GM23338 (cell line): Measurements from ENCODE around the gene ATAD3B. TPM values are rescaled to one million over a fixed set of nuclear protein-coding genes. Genes with fewer than 3 reads are reported as not detected.

ENCODE experiments used
- ATAC-seq: fragments of 200-7000 bp; cut with Tn5 transposase; 3 replicates; pipeline ENCODE4 v1.9.1; 2020
- DNase-seq: peaks from one replicate; pipeline ENCODE4 v3.0.0-alpha.2; 2015; ENCODE audit warnings: low spot score
- H2AFZ ChIP-seq: fragments of 200-600 bp; sonication (generic); 2 replicates; pipeline ENCODE4 v1.8.0; 2016; ENCODE audit warnings: antibody characterized with exemption, mild to moderate bottlenecking, moderate library complexity
- H3F3A ChIP-seq: fragments of 200-600 bp; sonication (generic); replicated peaks from 2 replicates; pipeline ENCODE4 v1.8.0; 2017; ENCODE audit warnings: antibody characterized with exemption, mixed run types, low read depth
- H3K27ac ChIP-seq: fragments of 200-600 bp; sonication (generic); 2 replicates; pipeline ENCODE4 v1.6.1; 2016; ENCODE audit warnings: low read depth
- H3K27me3 ChIP-seq: fragments of 200-600 bp; sonication (generic); 2 replicates; pipeline ENCODE4 v1.8.0; 2016; ENCODE audit warnings: mild to moderate bottlenecking, mixed run types, moderate library complexity; ENCODE audit not compliant: insufficient read depth
- H3K36me3 ChIP-seq: fragments of 200-600 bp; sonication (generic); 2 replicates; pipeline ENCODE4 v1.8.0; 2016; ENCODE audit warnings: mild to moderate bottlenecking; ENCODE audit not compliant: insufficient read depth
- H3K4me1 ChIP-seq: fragments of 200-600 bp; sonication (generic); 2 replicates; pipeline ENCODE4 v1.8.0; 2016; ENCODE audit warnings: mild to moderate bottlenecking, moderate library complexity; ENCODE audit not compliant: insufficient read depth
- H3K4me2 ChIP-seq: fragments of 200-600 bp; sonication (generic); 2 replicates; pipeline ENCODE4 v1.7.1; 2017; ENCODE audit warnings: mixed run types
- H3K4me3 ChIP-seq: fragments of 200-600 bp; sonication (generic); 2 replicates; pipeline ENCODE4 v1.6.1; 2016; ENCODE audit warnings: mixed run types
- H3K79me2 ChIP-seq: fragments of 200-600 bp; sonication (generic); replicated peaks from 2 replicates; pipeline ENCODE4 v1.8.0; 2017; ENCODE audit warnings: mild to moderate bottlenecking; ENCODE audit not compliant: insufficient read depth
- H3K9me2 ChIP-seq: fragments of 200-600 bp; sonication (generic); 2 replicates; pipeline ENCODE4 v1.8.0; 2017; ENCODE audit not compliant: insufficient read depth
- H4K20me1 ChIP-seq: fragments of 200-600 bp; sonication (generic); replicated peaks from 2 replicates; pipeline ENCODE4 v1.8.0; 2017; ENCODE audit warnings: mild to moderate bottlenecking; ENCODE audit not compliant: insufficient read depth
- H3K27ac Mint-ChIP-seq: 2 replicates; pipeline ENCODE4 v1.8.0; 2020; ENCODE audit warnings: inconsistent platforms, mild to moderate bottlenecking, moderate library complexity, mixed read lengths
- H3K27me3 Mint-ChIP-seq: 3 replicates; pipeline ENCODE4 v1.8.0; 2022; ENCODE audit warnings: low read depth, mild to moderate bottlenecking, moderate library complexity, mixed read lengths, inconsistent platforms; ENCODE audit not compliant: insufficient read depth, poor library complexity
- H3K36me3 Mint-ChIP-seq: 3 replicates; pipeline ENCODE4 v1.8.0; 2021; ENCODE audit warnings: low read depth, mild to moderate bottlenecking, inconsistent platforms, moderate library complexity, mixed read lengths
- H3K4me1 Mint-ChIP-seq: 3 replicates; pipeline ENCODE4 v1.8.0; 2020; ENCODE audit warnings: mild to moderate bottlenecking, inconsistent platforms, mixed read lengths
- H3K4me3 Mint-ChIP-seq: 3 replicates; pipeline ENCODE4 v1.8.0; 2021; ENCODE audit warnings: moderate library complexity, mild to moderate bottlenecking, inconsistent platforms, mixed read lengths
- H3K9me3 Mint-ChIP-seq: 3 replicates; pipeline ENCODE4 v1.8.0; 2020; ENCODE audit warnings: moderate library complexity, mild to moderate bottlenecking, inconsistent platforms, mixed read lengths
- CREB1 ChIP-seq: fragments of 250-450 bp; sonication (Bioruptor Pico); IDR thresholded peaks from 2 replicates; pipeline ENCODE4 v1.5.0; 2020; ENCODE audit warnings: low read depth, mild to moderate bottlenecking, moderate library complexity
- CTCF ChIP-seq, 2 experiments: fragments of 200-600 bp in 1 of 2; sonication (generic) in 1 of 2; conservative IDR thresholded peaks; 2 replicates each; pipeline versions ENCODE4 v1.5.1 to v1.6.1; 2016 to 2017; ENCODE audit warnings: antibody characterized with exemption in 2 of 2, low read depth in 2 of 2, mild to moderate bottlenecking in 2 of 2, moderate library complexity in 1 of 2
- ETS1 ChIP-seq: IDR thresholded peaks from 2 replicates; pipeline ENCODE4 v1.6.1; 2016; ENCODE audit warnings: antibody characterized with exemption
- EZH2phosphoT487 ChIP-seq: fragments of 200-600 bp; sonication (generic); IDR thresholded peaks from one replicate; pipeline ENCODE4 v1.8.1; 2018; ENCODE audit warnings: antibody characterized with exemption; ENCODE audit not compliant: unreplicated experiment
- JUNB ChIP-seq: IDR thresholded peaks from one replicate; pipeline ENCODE4 v1.6.1; 2016; ENCODE audit warnings: antibody characterized with exemption; ENCODE audit not compliant: unreplicated experiment
- NANOG ChIP-seq: IDR thresholded peaks from 2 replicates; pipeline ENCODE4 v1.6.1; 2016; ENCODE audit warnings: antibody characterized with exemption, borderline replicate concordance
- POLR2AphosphoS5 ChIP-seq: IDR thresholded peaks from 2 replicates; pipeline ENCODE4 v1.6.1; 2016; ENCODE audit warnings: antibody characterized with exemption, low read depth
- REST ChIP-seq: IDR thresholded peaks from one replicate; pipeline ENCODE4 v1.6.1; 2018; ENCODE audit warnings: antibody characterized with exemption; ENCODE audit not compliant: unreplicated experiment
- STAT1 ChIP-seq: IDR thresholded peaks from one replicate; pipeline ENCODE4 v1.6.1; 2016; ENCODE audit warnings: antibody characterized with exemption; ENCODE audit not compliant: unreplicated experiment
- ZNF114 ChIP-seq: fragments of 250-450 bp; sonication (Bioruptor Pico); IDR thresholded peaks from 2 replicates; pipeline ENCODE4 v1.5.0; 2020; ENCODE audit warnings: mild to moderate bottlenecking, moderate library complexity
- ZNF331 ChIP-seq: fragments of 250-450 bp; sonication (Bioruptor Pico); IDR thresholded peaks from 2 replicates; pipeline ENCODE4 v1.5.0; 2020; ENCODE audit warnings: low read depth, mild to moderate bottlenecking, moderate library complexity
- polyA plus RNA-seq: library from polyadenylated mRNA; unstranded; fragments of >200 nt; fragmentation: Nextera tagmentation; extraction: Ambion mirVana; gene quantifications from 2 replicates; pipeline ENCODE4 v1.2.1, GENCODE V29; 2016
- total RNA-seq: library from RNA; depleted of rRNA; stranded (reverse); fragments of >200 nt; shearing (Covaris generic); gene quantifications from 2 replicates; pipeline ENCODE4 v1.2.3, GENCODE V29; 2014
- TF ChIP-seq, protein P1 (sequence below): fragments of 250-450 bp; sonication (Bioruptor Pico); IDR thresholded peaks from 2 replicates; pipeline ENCODE4 v1.5.0; 2020; ENCODE audit warnings: mild to moderate bottlenecking, moderate library complexity

Gene ATAD3B
- total and polyA plus RNA-seq, 2 experiments from 2014 or later: 37.8 to 63.4 TPM

GRCh38 chr1:1535201-1536018 lies 63.8 kb downstream of the ATAD3B start:
- Mint-ChIP-seq H3K4me1 (peaks cover 5% of the 10 kb centered on the region), H3K36me3 (peaks cover 18% of the 10 kb centered on the region), H3K27me3 (peaks cover 12% of the 10 kb centered on the region), H3K27ac (no peak overlapping the region), H3K4me3 (no peak overlapping the region), H3K9me3 (0 out of 3 replicates have a peak, but pooled peaks cover 8% of the 10 kb centered on the region)
- no peak overlapping the region for H3K4me3 ChIP-seq
- TF ChIP-seq ZNF114 (CRISPR knock-in tag) (no peak), CREB1 (CRISPR knock-in tag) (no peak), REST (no peak), ZNF331 (CRISPR knock-in tag) (no peak), STAT1 (no peak), NANOG (no peak), ETS1 (no peak), JUNB (no peak), EZH2phosphoT487 (no peak), CTCF (conservative IDR thresholded peaks at IDR 0.05; ENCODE audit: low read depth in 2 of 2) (no peak), POLR2AphosphoS5 (no peak)
- TF ChIP-seq, protein P1, sequence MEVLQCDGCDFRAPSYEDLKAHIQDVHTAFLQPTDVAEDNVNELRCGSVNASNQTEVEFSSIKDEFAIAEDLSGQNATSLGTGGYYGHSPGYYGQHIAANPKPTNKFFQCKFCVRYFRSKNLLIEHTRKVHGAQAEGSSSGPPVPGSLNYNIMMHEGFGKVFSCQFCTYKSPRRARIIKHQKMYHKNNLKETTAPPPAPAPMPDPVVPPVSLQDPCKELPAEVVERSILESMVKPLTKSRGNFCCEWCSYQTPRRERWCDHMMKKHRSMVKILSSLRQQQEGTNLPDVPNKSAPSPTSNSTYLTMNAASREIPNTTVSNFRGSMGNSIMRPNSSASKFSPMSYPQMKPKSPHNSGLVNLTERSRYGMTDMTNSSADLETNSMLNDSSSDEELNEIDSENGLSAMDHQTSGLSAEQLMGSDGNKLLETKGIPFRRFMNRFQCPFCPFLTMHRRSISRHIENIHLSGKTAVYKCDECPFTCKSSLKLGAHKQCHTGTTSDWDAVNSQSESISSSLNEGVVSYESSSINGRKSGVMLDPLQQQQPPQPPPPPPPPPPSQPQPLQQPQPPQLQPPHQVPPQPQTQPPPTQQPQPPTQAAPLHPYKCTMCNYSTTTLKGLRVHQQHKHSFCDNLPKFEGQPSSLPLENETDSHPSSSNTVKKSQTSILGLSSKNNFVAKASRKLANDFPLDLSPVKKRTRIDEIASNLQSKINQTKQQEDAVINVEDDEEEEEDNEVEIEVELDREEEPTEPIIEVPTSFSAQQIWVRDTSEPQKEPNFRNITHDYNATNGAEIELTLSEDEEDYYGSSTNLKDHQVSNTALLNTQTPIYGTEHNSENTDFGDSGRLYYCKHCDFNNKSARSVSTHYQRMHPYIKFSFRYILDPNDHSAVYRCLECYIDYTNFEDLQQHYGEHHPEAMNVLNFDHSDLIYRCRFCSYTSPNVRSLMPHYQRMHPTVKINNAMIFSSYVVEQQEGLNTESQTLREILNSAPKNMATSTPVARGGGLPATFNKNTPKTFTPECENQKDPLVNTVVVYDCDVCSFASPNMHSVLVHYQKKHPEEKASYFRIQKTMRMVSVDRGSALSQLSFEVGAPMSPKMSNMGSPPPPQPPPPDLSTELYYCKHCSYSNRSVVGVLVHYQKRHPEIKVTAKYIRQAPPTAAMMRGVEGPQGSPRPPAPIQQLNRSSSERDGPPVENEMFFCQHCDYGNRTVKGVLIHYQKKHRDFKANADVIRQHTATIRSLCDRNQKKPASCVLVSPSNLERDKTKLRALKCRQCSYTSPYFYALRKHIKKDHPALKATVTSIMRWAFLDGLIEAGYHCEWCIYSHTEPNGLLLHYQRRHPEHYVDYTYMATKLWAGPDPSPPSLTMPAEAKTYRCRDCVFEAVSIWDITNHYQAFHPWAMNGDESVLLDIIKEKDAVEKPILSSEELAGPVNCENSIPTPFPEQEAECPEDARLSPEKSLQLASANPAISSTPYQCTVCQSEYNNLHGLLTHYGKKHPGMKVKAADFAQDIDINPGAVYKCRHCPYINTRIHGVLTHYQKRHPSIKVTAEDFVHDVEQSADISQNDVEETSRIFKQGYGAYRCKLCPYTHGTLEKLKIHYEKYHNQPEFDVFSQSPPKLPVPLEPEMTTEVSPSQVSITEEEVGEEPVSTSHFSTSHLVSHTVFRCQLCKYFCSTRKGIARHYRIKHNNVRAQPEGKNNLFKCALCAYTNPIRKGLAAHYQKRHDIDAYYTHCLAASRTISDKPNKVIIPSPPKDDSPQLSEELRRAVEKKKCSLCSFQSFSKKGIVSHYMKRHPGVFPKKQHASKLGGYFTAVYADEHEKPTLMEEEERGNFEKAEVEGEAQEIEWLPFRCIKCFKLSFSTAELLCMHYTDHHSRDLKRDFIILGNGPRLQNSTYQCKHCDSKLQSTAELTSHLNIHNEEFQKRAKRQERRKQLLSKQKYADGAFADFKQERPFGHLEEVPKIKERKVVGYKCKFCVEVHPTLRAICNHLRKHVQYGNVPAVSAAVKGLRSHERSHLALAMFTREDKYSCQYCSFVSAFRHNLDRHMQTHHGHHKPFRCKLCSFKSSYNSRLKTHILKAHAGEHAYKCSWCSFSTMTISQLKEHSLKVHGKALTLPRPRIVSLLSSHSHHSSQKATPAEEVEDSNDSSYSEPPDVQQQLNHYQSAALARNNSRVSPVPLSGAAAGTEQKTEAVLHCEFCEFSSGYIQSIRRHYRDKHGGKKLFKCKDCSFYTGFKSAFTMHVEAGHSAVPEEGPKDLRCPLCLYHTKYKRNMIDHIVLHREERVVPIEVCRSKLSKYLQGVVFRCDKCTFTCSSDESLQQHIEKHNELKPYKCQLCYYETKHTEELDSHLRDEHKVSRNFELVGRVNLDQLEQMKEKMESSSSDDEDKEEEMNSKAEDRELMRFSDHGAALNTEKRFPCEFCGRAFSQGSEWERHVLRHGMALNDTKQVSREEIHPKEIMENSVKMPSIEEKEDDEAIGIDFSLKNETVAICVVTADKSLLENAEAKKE: no peak
- no peak overlapping the region for H3K27ac ChIP-seq
- DNase-seq: no peak
- H3K4me1 ChIP-seq: no peaks in the 10 kb centered on the region; the same call in 1 of the 2 replicates
- H2AFZ ChIP-seq: no peak overlapping the region
- no peak overlapping the region for H3K4me2 ChIP-seq
- H3K27me3 ChIP-seq: no peaks in the 10 kb centered on the region
- no peaks in the 10 kb centered on the region for H3K79me2 ChIP-seq
- H3K36me3 ChIP-seq: no peaks in the 10 kb centered on the region
- H4K20me1 ChIP-seq: no peaks in the 10 kb centered on the region; the same call in 1 of the 2 replicates
- peaks cover 10% of the 10 kb centered on the region for H3F3A ChIP-seq
- H3K9me2 ChIP-seq: no peaks in the 10 kb centered on the region
- no peak for ATAC-seq
